ENCODE results near the gene KRABD2. TPM values are rescaled to one million over a fixed set of nuclear protein-coding genes. Genes with fewer than 3 reads are reported as not detected.

The KRABD2 gene

DNA sequence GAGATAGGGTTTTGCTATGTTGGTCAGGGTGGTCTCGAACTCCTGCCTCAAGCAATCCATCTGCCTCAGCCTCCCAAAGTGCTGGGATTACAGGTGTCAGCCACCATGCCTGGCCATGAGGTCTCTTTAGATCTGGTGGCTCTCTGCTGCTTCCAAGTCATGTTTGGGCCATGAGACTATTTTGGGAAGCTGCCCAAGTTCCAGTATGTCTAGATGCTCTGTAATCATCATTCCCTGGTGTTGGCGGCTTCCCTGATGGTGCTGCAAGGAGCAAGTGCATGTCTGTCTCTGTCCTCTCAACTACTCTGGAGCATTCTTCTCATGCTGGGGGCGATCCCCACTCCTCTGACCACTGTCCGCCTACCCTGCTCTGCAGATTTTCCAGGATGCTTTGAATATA lies 43.2 kb downstream of the KRABD2 start:
- ATAC-seq (ENCODE audit: poor library complexity) (peak; percentile 68), DNase-seq (no peak)
- intact Hi-C loops (cut with DNase I), result no loop called here

DNA sequence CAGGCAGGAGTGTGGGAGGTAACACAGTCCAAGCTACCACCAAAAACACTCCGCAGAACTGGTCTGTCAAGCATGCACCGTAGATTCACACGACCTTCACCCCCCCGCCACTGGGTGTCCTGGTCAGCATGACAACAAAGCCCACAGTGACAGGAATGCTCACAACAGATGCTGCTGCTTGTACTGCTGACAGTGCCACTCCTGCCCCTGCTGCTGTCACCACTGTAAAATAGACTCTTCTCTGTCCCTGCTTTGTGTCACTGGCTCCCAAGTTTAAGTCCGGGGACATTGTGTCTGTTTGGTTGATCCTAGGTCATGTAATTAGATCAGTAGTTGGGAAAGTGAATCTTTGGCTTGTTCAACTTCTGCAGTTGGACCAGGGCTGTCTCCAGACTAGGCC lies 43.8 kb downstream of the KRABD2 start:
- intact Hi-C loops (cut with DNase I), result no loop called here
- peak; percentile 91 for ATAC-seq (ENCODE audit: poor library complexity)
- peak; percentile 63 for DNase-seq

DNA sequence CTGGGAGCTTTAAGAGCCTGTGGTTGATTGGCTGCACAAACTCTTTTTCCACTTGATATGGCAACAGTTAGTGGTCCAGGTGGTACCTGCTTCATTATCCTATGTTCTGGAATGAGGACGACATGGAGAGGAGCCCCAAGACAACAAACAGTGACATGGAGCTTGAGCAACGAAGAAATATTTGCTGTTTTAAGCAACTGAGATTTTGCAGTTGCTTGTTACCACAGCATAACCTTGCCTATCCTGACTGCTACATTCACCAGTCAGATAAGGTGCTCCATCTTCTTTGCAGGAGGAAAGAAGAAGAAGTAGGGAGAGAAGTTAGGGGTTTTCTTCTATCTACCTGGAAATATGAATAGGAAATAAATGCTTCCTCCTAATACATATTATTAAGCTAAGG lies 44.4 kb downstream of the KRABD2 start:
- ATAC-seq (ENCODE audit: poor library complexity) (no peak), DNase-seq (no peak)
- intact Hi-C loops (cut with DNase I), result no loop called here

DNA sequence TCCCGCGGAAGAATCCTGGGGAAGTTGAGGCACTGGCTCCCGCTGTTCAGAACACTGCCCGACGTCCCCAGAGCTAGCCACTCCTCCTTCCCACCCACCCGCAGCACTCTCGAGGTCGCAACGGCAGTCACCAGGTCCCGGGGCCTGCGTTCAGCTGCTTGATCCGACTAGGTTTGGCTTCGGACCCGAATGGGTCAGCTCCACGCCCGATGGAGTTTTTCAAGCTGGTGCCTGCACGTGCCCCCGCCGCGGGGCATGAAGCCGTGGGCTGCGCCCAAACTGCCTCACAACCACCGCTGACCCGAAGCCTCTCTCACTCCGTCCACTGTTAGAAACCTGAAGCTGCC lies 49.2 kb downstream of the KRABD2 start:
- intact Hi-C loops (cut with DNase I), result no loop called here
- ATAC-seq (ENCODE audit: poor library complexity), result peak; percentile 37
- DNase-seq, result no peak

Other genes with a start within 250 kb of the KRABD2 start
- gene PER1, start 224.3 kb downstream of the KRABD2 start, total RNA-seq, result 124 TPM
- 54.8 TPM for gene VAMP2, start 213.8 kb downstream of the KRABD2 start, total RNA-seq
- 7.1 TPM for gene TMEM107, start 200.3 kb downstream of the KRABD2 start, total RNA-seq
- gene BORCS6, start 186.5 kb downstream of the KRABD2 start, total RNA-seq, result 8.5 TPM
- 0.56 TPM for gene AURKB, start 166.1 kb downstream of the KRABD2 start, total RNA-seq
- gene CTC1, start 128.6 kb downstream of the KRABD2 start, total RNA-seq, result 13.0 TPM
- 10.0 TPM for gene PFAS, start 127.4 kb downstream of the KRABD2 start, total RNA-seq
- gene RANGRF, start 88.0 kb downstream of the KRABD2 start, total RNA-seq, result 23.2 TPM
- gene SLC25A35, start 81.3 kb downstream of the KRABD2 start, total RNA-seq, result 1.00 TPM
- gene ARHGEF15, start 66.5 kb downstream of the KRABD2 start, total RNA-seq, result 17.2 TPM
- not detected for gene ODF4, start 36.9 kb downstream of the KRABD2 start, total RNA-seq
- 939 TPM for gene RPL26, start 6.5 kb upstream of the KRABD2 start, total RNA-seq
- not detected for gene RNF222, start 21.1 kb upstream of the KRABD2 start, total RNA-seq
- 24.8 TPM for gene NDEL1, start 59.2 kb upstream of the KRABD2 start, total RNA-seq

All from Right ventricle myocardium superior (tissue), 1 donor.